ENCODE data around the gene ACAA2. TPM values are rescaled to one million over a fixed set of nuclear protein-coding genes. Genes with fewer than 3 reads are reported as not detected.

The ACAA2 gene
- total RNA-seq, 1 experiment from 2014 or later: 136 TPM

GRCh38 chr18:49739275-49739674 is 74.1 kb downstream of the ACAA2 start (continued):
- TF ChIP-seq, protein P1, sequence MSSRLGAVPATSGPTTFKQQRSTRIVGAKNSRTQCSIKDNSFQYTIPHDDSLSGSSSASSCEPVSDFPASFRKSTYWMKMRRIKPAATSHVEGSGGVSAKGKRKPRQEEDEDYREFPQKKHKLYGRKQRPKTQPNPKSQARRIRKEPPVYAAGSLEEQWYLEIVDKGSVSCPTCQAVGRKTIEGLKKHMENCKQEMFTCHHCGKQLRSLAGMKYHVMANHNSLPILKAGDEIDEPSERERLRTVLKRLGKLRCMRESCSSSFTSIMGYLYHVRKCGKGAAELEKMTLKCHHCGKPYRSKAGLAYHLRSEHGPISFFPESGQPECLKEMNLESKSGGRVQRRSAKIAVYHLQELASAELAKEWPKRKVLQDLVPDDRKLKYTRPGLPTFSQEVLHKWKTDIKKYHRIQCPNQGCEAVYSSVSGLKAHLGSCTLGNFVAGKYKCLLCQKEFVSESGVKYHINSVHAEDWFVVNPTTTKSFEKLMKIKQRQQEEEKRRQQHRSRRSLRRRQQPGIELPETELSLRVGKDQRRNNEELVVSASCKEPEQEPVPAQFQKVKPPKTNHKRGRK (CRISPR knock-in tag; IDR thresholded peaks at IDR 0.05; ENCODE audit: borderline replicate concordance): no peak
- TF ChIP-seq ZNF423 (CRISPR knock-in tag; IDR thresholded peaks at IDR 0.05): no peak

DNA sequence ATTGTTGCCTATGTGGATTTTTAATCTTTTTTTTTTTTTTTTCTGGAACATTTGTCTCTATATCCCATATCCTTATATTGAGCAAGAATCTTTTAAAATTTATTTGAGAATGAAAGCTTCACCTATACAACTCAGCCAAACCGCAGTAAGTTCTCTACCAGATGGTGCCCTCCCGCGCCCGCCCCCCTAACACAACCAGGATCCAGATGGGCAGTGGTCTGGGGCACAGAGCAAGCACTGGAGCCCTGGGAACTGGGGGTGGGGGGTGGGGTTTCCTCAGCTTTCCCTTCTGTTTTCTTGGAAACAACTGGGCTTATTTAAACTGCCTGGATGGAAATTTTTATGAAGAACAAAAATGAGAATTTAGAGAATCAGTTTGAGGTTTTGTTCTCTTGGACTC is 74.6 kb downstream of the ACAA2 start:
- Mint-ChIP-seq H3K4me1 (0 out of 2 replicates have a peak, but pooled peaks cover 2% of the 10 kb centered on the region), H3K36me3 (no peaks in the 10 kb centered on the region), H3K9me3 (peaks cover 4% of the 10 kb centered on the region), H3K27ac (no peak overlapping the region), H3K4me3 (no peak overlapping the region), H3K27me3 (ENCODE audit: low read depth) (no peaks in the 10 kb centered on the region)
- ChIA-PET CTCF (interaction anchor here (1.0 to 1.4 kb wide), 2 partner anchors 9 to 120 kb away, joined by 3 read pairs; no protein-coding TSS in a partner anchor), POLR2A (no interaction called here)
- DNase-seq (ENCODE audit: low spot score) (no peak), ATAC-seq (no peak)
- TF ChIP-seq JAZF1 (CRISPR knock-in tag; IDR thresholded peaks at IDR 0.05): no peak
- no peak for TF ChIP-seq ZNF416 (CRISPR knock-in tag; IDR thresholded peaks at IDR 0.05)
- TF ChIP-seq, protein P2, sequence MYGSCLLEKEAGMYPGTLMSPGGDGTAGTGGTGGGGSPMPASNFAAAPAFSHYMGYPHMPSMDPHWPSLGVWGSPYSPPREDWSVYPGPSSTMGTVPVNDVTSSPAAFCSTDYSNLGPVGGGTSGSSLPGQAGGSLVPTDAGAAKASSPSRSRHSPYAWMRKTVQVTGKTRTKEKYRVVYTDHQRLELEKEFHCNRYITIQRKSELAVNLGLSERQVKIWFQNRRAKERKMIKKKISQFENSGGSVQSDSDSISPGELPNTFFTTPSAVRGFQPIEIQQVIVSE (CRISPR knock-in tag; IDR thresholded peaks at IDR 0.05; ENCODE audit: borderline replicate concordance): no peak
- TF ChIP-seq, protein P3, sequence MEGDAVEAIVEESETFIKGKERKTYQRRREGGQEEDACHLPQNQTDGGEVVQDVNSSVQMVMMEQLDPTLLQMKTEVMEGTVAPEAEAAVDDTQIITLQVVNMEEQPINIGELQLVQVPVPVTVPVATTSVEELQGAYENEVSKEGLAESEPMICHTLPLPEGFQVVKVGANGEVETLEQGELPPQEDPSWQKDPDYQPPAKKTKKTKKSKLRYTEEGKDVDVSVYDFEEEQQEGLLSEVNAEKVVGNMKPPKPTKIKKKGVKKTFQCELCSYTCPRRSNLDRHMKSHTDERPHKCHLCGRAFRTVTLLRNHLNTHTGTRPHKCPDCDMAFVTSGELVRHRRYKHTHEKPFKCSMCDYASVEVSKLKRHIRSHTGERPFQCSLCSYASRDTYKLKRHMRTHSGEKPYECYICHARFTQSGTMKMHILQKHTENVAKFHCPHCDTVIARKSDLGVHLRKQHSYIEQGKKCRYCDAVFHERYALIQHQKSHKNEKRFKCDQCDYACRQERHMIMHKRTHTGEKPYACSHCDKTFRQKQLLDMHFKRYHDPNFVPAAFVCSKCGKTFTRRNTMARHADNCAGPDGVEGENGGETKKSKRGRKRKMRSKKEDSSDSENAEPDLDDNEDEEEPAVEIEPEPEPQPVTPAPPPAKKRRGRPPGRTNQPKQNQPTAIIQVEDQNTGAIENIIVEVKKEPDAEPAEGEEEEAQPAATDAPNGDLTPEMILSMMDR (IDR thresholded peaks at IDR 0.05): no peak
- TF ChIP-seq NR1H2 (CRISPR knock-in tag; IDR thresholded peaks at IDR 0.05): no peak
- TF ChIP-seq MYBL2 (CRISPR knock-in tag; IDR thresholded peaks at IDR 0.05): no peak
- no peak for TF ChIP-seq NFE2L1 (CRISPR knock-in tag; IDR thresholded peaks at IDR 0.05)
- no peak for TF ChIP-seq RORB (CRISPR knock-in tag; IDR thresholded peaks at IDR 0.05)
- no peak for TF ChIP-seq CREB1 (CRISPR knock-in tag; IDR thresholded peaks at IDR 0.05)
- TF ChIP-seq, protein P4, sequence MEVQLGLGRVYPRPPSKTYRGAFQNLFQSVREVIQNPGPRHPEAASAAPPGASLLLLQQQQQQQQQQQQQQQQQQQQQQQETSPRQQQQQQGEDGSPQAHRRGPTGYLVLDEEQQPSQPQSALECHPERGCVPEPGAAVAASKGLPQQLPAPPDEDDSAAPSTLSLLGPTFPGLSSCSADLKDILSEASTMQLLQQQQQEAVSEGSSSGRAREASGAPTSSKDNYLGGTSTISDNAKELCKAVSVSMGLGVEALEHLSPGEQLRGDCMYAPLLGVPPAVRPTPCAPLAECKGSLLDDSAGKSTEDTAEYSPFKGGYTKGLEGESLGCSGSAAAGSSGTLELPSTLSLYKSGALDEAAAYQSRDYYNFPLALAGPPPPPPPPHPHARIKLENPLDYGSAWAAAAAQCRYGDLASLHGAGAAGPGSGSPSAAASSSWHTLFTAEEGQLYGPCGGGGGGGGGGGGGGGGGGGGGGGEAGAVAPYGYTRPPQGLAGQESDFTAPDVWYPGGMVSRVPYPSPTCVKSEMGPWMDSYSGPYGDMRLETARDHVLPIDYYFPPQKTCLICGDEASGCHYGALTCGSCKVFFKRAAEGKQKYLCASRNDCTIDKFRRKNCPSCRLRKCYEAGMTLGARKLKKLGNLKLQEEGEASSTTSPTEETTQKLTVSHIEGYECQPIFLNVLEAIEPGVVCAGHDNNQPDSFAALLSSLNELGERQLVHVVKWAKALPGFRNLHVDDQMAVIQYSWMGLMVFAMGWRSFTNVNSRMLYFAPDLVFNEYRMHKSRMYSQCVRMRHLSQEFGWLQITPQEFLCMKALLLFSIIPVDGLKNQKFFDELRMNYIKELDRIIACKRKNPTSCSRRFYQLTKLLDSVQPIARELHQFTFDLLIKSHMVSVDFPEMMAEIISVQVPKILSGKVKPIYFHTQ (CRISPR knock-in tag; IDR thresholded peaks at IDR 0.05): no peak
- TF ChIP-seq GRHL2 (CRISPR knock-in tag; IDR thresholded peaks at IDR 0.05; ENCODE audit: insufficient replicate concordance, severe bottlenecking): no peak
- TF ChIP-seq ATF3 (CRISPR knock-in tag; conservative IDR thresholded peaks at IDR 0.05): no peak
- no peak for TF ChIP-seq RELA (CRISPR knock-in tag; IDR thresholded peaks at IDR 0.05; ENCODE audit: borderline replicate concordance)

DNA sequence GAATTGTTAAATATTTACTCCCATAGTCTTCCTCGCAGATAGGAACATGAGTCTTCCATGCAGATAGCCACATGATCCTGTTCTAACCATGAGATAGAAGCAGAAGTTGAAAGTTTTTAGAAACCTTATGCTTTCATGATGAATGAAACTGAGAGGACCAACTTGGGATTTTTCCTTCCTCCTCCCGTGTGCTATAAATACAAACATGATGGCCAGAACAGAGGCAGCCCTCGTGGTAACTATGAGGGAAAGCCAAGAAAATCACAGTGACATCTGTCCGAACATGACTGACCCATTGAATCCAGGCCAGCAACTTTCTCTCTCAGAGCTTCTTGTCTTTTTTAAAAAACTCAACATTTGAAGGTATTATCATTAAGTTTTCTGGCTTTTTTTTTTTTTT is 78.5 kb downstream of the ACAA2 start:
- ATAC-seq (no peak), DNase-seq (ENCODE audit: low spot score) (no peak)
- H3K27ac Mint-ChIP-seq: no peak overlapping the region
- H3K36me3 Mint-ChIP-seq: no peaks in the 10 kb centered on the region
- TF ChIP-seq CREB1 (CRISPR knock-in tag; IDR thresholded peaks at IDR 0.05): no peak
- H3K27me3 Mint-ChIP-seq (ENCODE audit: low read depth): no peaks in the 10 kb centered on the region
- ChIA-PET POLR2A (no interaction called here), CTCF (interaction anchor here (0.6 kb wide), 1 partner anchor 695 kb away, joined by 4 read pairs; no protein-coding TSS in a partner anchor)
- H3K4me1 Mint-ChIP-seq: peaks cover 24% of the 10 kb centered on the region
- H3K9me3 Mint-ChIP-seq: no peaks in the 10 kb centered on the region
- no peak overlapping the region for H3K4me3 Mint-ChIP-seq

All from WTC11 (cell line).